Activated T-helper 9 cell treated with anti-CD3 and anti-CD28 coated beads, Interleukin-2, amount 50 U/mL, for 16 hours (primary cell): ENCODE data around the gene ZRANB3.
"Not testable (repeated sequence)": the region's sequence is repeated elsewhere in the genome, so short reads cannot be mapped to it uniquely, and the experiment has no call there.

Experiments
- DNase-seq: peaks from one replicate; pipeline ENCODE4 v3.0.0-alpha.2; 2020; ENCODE audit warnings: low read depth

The ZRANB3 gene

DNA sequence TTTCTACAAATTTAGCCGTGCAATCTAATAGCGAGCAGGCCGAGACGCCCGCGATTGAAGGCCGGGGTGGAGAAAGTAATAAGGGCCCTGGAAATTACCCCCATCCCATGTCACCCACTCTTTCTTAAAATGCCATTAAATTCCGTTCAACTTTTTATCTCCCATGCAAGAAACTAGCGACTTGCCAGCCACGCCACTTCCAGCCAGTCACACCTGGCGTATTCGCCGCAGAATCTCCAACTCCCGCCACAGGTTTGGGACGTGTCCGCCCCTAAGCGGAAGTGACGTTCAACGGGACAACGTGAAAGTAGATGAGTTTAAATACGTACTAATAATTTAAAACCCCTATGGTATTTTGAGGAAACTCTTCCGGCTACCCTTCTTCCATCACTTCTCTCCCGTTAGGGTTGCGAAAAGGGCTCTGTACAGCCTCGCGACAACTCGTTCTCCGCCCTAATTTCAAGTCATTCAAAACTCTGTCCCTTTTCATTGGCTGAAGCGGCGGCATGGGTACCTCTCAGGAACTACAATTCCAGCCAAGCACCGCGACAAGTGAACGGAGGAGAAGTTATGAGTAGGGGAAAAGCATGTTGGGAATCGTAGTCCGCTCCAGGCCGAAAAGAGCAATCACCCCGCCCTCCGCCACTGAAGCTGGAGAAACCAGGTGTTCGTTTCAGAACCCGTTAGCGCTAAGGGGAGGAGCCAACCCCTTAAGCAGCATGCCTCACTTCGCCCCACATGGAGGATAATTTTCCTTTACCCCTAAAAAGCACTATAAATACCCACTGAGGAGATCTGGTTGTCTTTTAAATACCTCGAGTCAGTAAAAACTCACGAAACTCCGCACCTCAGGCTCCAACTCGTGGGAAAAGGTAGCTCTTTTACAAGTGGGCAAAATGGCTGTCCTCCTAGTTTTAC, at the start of gene ZRANB3:
TSS of gene ZRANB3 (minus strand) at position 906 of the 918 bp plus-strand sequence.
- peak; percentile 89 for DNase-seq

DNA sequence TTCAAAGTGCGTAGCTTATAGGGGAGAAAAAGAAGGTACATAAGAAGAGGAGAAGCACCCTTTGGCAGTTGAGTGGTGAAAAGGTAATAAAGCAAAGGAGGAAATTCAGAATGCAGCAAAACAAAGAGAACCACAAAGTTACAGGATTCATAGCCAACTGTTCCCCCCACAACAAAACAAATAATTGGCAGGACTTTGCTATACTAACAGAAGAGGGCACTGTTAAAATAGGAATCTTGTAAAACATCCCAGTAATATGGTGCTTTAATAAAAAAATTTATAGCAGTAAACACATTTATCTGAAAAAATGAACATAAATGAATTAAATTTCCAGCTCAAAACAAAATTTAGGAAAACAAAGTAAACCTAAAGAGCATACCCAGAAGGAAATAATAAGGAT, 42.6 kb upstream of the ZRANB3 start:
- no peak for DNase-seq

DNA sequence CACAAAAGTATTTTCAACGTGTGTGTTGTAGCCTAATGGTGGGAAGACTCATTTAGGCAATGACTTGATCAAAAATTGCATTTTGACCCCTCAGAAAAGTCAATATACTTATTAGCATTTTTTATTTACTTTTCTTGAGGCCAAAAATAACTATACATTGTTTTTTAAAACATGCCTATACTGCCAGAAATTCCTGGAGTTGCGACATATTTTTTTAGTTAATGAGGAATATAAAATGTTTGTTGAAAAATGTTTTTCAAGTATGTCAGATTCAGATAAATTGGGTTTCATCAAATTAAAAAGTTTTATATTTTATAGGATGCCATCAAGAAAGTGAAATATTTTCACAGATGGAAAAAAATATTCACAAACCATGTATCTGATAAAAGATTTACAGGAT, 39.9 kb upstream of the ZRANB3 start:
- DNase-seq: no peak

DNA sequence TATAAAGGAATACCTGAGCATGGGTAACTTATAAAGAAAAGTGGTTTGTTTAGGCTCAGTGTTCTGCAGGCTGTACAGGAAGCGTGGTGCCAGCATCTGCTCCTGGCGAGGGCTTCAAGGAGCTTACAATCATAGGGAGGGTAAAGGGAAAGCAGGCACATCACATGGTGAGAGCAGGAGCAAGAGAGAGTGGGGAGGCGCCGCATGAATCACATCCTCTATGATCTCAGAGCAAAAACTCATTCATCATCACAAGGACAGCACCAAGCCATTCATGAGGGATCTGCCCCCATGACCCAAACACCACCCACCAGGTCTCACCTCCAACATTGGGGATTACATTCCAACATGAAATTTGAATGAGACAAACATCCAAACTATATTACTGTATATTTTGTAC, 32.8 kb upstream of the ZRANB3 start:
- DNase-seq: no peak

DNA sequence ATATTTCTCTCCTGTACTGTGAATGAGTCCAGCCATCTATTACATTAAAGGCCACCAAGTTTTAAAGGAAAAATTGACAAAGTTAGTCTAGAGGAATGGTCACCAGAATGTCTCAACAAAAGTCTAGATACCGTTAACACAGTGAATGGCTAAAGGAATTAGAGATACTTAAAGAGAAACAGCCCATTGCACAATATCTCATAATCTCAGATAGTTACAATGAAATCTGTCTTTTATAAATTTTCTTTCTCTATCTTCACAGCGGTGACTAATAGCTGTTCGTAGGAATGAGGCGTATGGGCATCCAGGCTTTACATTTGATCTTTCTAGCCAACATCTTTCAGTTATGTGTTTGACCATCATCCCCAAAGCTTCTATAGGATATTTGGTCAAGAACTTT, 30.9 kb upstream of the ZRANB3 start:
- DNase-seq: no peak

DNA sequence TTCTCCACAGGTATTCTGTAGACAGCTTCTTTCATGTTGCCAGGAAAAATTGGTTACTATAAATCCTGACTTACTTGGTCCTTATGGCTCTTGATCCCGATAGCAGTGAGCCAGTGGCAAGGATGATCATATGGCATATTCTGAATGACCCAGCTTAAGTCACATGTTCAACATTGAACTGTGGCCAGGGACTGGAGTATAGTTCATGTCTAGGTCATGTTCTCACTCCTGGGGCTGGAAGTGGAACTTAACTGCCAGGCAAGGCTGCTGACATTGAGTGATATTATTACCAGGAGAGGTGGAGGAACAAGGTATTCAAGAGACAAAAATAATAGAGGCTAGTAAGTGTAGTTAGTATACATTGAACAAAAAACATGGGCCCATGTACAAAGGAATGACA, 26.5 kb upstream of the ZRANB3 start:
- no peak for DNase-seq

DNA sequence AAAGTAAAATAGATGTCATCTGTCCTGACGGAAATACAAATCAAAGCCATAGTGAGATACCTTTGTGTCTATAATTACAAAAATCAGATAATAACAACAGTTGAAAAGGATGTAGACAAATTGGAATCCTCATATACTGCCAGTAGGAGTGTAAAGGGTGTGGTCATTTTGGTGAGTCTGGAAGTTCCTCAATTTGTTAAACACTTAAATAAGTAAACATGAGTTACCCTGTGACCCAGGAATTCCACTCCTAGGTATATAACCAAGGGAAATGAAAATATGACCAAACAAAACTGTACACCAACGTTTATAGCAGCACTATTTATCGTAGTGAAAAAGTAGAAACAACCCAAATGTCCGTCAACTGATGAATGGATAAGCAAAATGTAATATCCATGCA, 24.3 kb upstream of the ZRANB3 start:
- DNase-seq: no peak

DNA sequence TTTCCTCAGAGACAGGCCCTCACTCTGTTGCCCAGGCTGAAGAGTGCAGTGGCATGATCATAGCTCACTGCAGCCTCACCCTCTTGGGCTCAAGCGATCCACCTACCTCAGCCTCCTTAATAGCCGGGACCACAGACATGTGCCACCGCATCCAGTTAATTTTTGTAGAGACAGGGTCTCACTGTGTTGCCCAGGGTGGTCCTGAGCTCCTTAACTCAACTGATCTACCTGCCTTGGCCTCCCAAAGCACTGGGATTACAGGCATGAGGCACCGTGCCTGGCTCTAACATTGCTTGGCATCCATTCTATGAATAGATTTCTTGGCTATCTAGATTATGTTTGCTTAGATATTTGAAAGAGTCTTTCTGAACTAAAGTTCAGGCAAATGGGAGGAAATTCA, 21.9 kb upstream of the ZRANB3 start:
- DNase-seq: no peak

DNA sequence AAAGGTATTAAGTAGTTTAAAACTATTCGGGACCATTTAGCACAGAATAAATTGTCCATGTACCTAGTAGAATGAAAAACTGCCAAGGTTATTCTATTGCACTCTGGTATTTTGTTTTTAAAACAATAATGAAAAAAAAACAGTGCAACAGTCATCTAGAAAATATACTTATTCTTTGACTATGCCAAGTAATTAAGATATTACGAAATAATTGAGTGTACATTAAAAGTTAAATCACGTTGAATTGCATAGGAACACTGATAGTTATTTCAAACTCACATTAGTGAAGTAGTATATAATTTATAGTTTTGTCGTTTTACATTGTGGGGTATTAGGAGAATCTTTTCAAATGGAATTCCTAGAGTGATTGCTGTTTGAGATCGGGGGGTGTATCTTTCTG, 20.3 kb upstream of the ZRANB3 start:
- no peak for DNase-seq

DNA sequence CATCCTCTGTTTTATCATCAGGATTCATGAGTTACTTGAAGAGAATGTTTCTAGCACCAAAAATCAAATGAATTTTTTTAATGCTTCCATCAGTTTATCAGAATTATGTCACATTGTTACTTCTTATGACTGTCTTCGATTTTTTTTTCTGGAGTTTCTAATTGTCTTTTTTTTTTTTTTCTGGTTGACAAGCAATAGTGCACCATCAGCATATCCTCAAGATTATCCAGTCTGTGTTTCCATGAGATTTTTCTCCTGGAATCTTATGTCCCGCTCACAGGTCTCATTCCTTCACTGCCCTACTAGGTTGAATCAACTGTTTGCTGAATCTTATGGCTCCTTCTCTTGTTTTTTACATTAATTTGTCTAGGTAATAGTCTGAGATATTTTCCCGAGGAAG, 16.3 kb upstream of the ZRANB3 start:
- DNase-seq: no peak

DNA sequence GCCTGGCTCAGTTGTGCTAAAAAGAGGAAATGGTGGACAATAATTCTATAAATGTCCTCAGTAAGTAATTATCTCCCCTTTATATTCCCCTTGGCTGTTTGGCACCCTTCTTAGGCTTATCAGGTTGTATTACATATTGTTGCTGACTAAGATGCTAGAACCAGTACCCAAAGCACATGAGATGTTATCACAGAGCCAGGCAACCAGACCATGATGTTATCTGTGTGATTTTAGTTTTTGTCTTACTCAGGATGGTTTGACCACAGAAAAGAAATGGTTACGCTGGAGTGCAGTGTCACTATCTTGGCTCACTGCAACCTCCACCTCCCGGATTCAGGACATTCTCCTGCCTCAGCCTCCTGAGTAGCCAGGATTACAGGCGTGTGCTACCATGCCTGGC, 15.4 kb upstream of the ZRANB3 start:
- no peak for DNase-seq

DNA sequence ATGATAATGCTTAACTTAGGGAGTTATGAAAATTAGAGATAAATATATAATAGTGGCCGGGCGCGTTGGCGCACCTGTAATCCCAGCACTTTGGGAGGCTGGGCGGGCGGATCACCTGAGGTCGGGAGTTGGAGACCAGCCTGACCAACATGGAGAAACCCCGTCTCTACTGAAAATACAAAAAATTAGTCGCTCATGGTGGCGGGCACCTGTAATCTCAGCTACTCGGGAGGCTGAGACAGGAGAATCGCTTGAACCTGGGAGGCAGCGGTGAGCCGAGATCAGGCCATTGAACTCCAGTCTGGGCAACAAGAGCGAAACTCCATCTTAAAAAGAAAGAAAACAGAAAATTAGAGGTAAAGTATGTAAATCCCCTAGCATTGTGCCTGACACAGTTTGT, 2.5 kb upstream of the ZRANB3 start:
- not testable (repeated sequence) for DNase-seq

DNA sequence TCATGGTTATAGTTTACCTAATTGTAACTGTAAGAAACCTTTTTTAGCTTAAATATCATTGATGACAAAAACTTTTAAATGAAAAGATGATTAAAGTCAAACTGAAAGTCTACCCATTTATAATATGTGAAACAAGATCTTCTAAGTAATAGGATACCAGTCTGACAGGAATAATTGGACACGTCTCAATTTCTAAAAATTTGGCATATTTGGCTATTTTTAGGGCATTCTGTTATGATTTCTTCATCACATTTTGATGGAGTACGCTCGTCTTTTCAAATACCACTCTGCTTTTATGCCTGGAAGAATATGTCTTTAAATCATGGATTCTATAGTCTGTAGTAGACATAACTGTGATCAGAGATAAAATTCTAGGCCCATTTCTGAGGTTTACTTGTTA, 1.6 kb upstream of the ZRANB3 start:
- DNase-seq: no peak

DNA sequence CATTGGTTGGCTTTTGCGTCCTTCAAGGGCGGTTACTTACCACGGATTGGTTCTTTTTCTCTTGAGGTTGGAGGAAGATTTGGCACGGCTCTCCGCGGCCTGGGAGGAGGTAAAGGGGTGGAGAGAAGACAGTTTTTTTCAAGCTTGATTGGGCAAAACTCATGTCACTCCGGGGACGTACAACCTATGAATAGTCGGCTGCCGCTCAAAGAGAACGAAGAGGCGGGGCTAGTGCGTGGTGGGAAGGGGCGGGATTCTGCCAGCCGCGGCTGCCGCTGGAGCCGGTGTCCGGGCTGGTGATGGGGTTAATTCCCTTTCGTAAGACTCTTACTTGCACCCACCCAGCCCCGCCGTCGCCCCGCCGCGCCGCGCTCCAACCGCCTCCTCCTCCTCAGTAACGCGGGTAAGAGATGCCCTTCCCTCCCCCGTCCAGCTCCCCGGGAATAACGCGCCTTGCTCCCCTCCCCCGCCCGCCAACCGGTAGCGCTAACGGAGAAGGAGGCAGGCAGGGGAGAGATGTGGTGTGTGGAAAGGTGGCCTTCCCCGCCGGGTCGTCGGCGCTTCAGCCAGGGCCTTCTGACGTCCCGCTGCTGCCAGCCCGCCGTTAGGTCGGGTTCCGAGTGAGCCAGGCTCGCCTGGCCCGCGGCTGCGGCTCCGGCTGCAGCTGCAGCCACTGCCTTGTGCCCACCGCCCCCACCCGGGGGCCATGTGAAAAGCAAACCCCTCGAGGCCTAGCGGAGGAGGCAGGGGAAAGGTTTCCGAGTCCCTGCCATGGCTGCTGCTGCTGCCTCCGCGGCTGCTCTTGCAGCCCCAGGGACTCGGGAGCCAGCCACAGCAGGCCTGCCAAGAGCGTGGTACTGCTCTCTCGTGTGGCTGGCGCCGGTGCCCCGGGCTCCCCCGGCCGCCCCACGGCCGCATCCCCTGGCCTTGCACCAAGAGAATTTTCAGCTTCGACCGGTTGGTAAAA, 496 bp upstream of the ZRANB3 start, which contains the start of gene R3HDM1:
TSS of gene R3HDM1 (plus strand) at position 254 of the 967 bp plus-strand sequence. CDS start 73,362 bp downstream, outside the sequence.
- peak; percentile 87 for DNase-seq

DNA sequence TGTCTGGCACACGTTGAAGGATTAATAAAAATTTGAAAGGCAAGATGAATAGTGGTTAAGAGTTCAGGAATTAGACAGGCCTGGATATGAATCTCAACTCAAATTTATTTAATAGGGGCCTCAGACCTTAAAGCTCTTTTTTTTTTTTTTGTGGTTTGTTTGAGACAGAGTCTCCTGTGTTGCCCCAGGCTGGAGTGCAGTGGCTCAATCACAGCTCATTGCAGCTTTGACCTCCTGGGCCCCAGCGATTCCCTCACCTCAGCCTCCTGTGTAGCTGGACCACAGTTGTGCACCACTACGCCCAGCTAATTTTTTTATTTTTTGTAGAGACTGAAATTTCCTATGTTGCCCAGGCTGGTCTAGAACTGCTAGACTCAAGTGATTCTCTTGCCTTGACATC, 3.0 kb downstream of the ZRANB3 start:
- DNase-seq: no peak

DNA sequence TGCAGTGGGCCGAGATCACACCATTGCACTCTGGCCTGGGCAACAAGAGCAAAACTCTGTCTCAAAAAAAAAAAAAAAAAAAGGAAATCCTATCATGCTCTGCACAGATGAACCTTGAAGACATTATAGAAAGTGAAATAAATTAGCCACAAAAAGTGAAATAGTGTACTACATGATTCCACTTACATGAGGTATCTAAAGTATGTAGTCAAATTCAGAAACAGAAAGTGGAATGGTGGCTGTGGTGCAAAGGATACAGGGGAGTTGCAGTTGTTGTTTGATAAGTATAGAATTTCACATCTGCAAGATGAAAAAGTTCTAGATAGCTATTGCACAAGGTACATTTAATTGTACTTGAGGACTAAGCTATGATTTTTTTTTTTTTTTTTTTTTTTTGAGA, 5.2 kb downstream of the ZRANB3 start:
- DNase-seq: no peak

DNA sequence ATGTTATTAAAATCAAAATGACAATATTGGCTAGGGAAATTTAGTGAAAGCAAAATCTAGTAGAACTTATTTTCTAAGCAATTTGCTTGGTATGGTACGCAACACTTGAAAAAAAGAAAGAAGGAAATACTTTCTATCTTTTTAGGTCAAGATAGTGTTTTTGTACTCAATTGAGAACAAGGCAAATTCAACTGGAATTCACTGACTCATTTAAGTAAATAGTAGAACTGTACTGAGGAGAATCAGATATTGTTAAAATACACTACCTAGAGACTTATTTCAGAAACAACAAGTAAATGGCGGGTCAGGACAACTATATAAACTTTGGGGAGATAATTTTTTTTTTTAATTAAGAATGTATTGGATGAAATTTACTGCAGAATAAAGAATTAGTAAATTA, 18.9 kb downstream of the ZRANB3 start:
- no peak for DNase-seq

DNA sequence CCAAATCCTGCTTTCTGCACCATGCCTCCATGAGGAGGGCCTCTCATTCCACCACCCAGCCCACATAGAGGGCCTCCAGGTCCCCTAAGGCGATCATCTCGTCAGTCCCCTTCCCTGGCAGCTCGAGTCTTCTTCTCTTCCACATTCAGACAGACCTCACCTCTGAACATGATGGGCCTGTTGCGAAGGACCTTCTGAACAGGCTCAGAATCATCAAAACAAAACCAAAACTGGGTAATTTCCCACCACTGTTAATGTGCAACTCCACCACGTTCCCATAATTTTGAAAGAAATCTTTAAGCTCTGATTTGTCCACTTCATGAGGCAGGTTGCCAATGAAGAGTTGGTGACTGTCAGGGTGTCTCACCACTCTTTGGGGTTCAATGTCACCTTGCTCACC, 20.4 kb downstream of the ZRANB3 start:
- DNase-seq: no peak

DNA sequence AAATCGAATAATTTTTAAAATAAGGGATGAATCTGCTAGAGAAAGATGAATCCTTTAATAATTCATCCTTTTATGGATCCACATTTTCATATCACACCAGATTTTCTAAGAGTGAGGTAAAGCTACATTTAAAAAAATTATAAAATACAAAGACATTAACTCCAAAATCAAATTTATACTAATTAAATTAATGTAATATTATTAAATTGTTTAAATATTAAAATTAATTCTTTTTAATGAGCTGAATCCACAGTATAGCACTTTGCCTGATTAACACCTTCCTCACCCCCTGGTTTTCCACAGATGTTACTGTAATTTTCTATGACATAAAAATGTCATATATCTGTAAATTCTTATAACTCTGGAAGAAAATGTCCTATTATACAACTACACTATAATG, 26.2 kb downstream of the ZRANB3 start:
- no peak for DNase-seq

DNA sequence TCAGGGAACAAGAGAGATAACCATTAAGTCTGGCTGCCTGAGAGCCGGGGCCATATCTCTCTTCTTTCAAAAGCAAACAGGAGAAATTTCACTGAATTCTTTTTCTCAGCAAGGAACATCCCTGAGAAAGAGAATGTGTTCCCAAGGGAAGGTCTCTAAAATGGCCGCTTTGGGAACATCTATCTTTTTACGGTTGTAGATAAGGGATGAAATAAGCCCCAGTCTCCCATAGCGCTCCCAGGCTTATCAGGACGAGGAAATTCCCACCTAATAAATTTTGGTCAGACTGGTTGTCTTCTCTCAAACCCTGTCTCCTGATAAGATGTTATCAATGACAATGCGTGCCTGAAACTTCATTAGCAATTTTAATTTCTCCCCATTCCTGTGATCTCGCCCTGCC, 32.4 kb downstream of the ZRANB3 start:
- not testable (repeated sequence) for DNase-seq

DNA sequence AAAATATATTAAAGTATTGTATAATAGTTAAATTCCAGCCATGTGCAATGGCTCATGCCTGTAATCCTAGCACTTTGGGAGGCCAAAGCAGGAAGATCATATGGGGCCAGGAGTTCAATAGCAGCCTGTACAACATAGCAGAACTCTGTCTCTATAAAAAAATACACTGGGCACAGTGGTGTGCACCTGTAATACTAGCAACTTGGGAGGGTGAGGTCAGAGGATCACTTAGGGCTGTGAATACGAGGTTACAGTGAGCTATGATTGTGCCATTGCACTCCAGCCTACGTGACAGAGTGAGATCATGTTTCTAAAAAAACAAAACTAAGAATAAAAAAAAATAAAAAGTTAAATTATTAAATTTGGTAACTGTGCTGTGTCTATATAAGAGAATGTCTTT, 36.1 kb downstream of the ZRANB3 start:
- DNase-seq: no peak

DNA sequence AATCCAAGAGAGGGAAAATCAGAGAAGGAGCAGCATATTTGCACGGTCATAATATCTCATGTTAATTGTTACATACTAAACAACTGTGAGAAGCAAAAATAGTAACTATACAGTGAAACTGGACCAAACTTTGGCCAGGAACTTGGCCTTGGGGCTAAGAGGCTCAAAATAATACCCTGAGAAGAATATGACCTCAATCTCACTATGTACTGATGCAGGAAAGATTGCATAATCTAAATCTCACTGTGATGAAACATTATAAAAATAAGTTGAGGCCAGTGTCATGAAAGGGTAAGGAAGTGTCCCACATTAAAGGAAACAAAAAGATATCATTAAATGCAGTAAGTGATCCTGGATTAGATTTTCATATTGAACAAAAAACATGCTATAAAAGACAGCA, 36.5 kb downstream of the ZRANB3 start:
- DNase-seq: no peak

DNA sequence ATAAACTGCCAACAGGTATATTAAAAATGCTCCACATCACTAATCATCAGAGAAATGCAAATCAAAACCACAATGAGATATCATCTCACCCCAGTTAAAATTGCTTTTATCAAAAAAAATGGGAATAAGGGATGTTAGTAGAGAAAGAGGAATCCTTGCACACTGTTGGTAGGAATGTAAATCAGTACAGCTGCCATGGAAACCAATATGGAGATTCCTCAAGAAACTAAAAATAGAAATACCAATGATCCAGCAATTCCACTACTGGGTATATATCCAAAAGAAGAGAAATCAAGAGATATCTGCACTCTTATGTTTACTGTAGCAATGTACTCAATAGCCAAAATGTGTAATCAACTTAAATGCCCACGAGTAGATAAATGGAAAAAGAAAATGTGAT, 40.6 kb downstream of the ZRANB3 start:
- DNase-seq: no peak
